Endothelial cell of umbilical vein (primary cell): ENCODE results near the gene PAN3. TPM values are rescaled to one million over a fixed set of nuclear protein-coding genes. Genes with fewer than 3 reads are reported as not detected.

Source experiments
- BruUV-seq: library from RNA; stranded (reverse); fragments of 400-500 nt; replicated peaks from 2 replicates; lab custom pipeline; 2021; lab: Mats Ljungman, UMichigan
- CTCF ChIA-PET: fragments of 300-600, 350-600 bp; sonication (Branson Sonifier 250); formaldehyde crosslinking; loops from one replicate; lab custom pipeline; 2021; ENCODE audit warnings: antibody characterized with exemption, inconsistent platforms; lab: Charles Lee
- POLR2A ChIA-PET: fragments of 300-600, 350-600 bp; sonication (Branson Sonifier 250); formaldehyde crosslinking; loops from one replicate; lab custom pipeline; 2021; ENCODE audit warnings: antibody characterized with exemption, inconsistent platforms; lab: Charles Lee
- DNase-seq: peaks from one replicate; pipeline ENCODE4 v3.0.0-alpha.2; 2011; ENCODE audit warnings: low read depth, low spot score
- FAIRE-seq: peaks from 2 replicates; lab custom pipeline; 2011; peaks lifted over from hg19 to GRCh38; lab: Jason Lieb, UNC
- H2AFZ ChIP-seq: 2 replicates; pipeline ENCODE4 v1.6.0; 2012; ENCODE audit warnings: low read depth, low read length, control low read depth, inconsistent platforms
- H3K27ac ChIP-seq: 2 replicates; pipeline ENCODE4 v1.5.1; 2011; ENCODE audit warnings: low read depth, mild to moderate bottlenecking, control low read depth, low read length, moderate library complexity; ENCODE audit not compliant: insufficient read depth
- H3K27me3 ChIP-seq, 2 experiments: 2 replicates each; pipeline versions ENCODE4 v1.6.0 to v1.6.1; 2011; ENCODE audit warnings: low read length in 2 of 2, mixed read lengths in 1 of 2; ENCODE audit not compliant: control insufficient read depth in 2 of 2, insufficient read depth in 2 of 2
- H3K36me3 ChIP-seq, 2 experiments: 2 replicates in 1 of 2; 3 replicates in 1 of 2; pipeline ENCODE4 v1.5.1; 2011; ENCODE audit warnings: low read length in 2 of 2, mild to moderate bottlenecking in 1 of 2, moderate library complexity in 1 of 2; ENCODE audit not compliant: control insufficient read depth in 2 of 2, insufficient read depth in 2 of 2; ENCODE audit errors: extremely low read depth in 1 of 2
- H3K4me1 ChIP-seq: 3 replicates; pipeline ENCODE4 v1.5.1; 2011; ENCODE audit warnings: mild to moderate bottlenecking, low read length; ENCODE audit not compliant: control insufficient read depth, insufficient read depth; ENCODE audit errors: extremely low read depth
- H3K4me2 ChIP-seq: 2 replicates; pipeline ENCODE4 v1.6.1; 2011; ENCODE audit warnings: low read length, control low read depth, mixed read lengths; ENCODE audit not compliant: insufficient read depth
- H3K4me3 ChIP-seq, 3 experiments: fragments of 200-600 bp in 1 of 3; sonication (generic), shearing (Covaris generic) in 1 of 3; replicated peaks in 1 of 3; 2 replicates each; pipeline ENCODE4 v1.5.1; 2011 to 2016; ENCODE audit warnings: control low read depth in 3 of 3, low read length in 3 of 3, mild to moderate bottlenecking in 2 of 3, inconsistent platforms in 1 of 3, low read depth in 1 of 3, moderate library complexity in 1 of 3; ENCODE audit not compliant: insufficient read depth in 1 of 3
- H3K79me2 ChIP-seq: 2 replicates; pipeline ENCODE4 v1.6.0; 2012; ENCODE audit warnings: low read length, inconsistent platforms; ENCODE audit not compliant: control insufficient read depth, insufficient read depth
- H3K9ac ChIP-seq: replicated peaks from 2 replicates; pipeline ENCODE3; 2011; ENCODE audit warnings: low read length, control low read depth; ENCODE audit not compliant: insufficient read depth; ENCODE audit errors: extremely low read depth
- H3K9me1 ChIP-seq: replicated peaks from 3 replicates; pipeline ENCODE4 v1.6.0; 2011; ENCODE audit warnings: mild to moderate bottlenecking, low read length; ENCODE audit not compliant: control insufficient read depth, insufficient read depth; ENCODE audit errors: extremely low read depth
- H3K9me3 ChIP-seq: replicated peaks from 2 replicates; pipeline ENCODE4 v1.5.1; 2012; ENCODE audit warnings: low read length, inconsistent platforms; ENCODE audit not compliant: control insufficient read depth, insufficient read depth
- H4K20me1 ChIP-seq: replicated peaks from 2 replicates; pipeline ENCODE3; 2011; ENCODE audit warnings: mild to moderate bottlenecking, low read length; ENCODE audit not compliant: control insufficient read depth, insufficient read depth; ENCODE audit errors: extremely low read depth
- CTCF ChIP-seq, 2 donors: IDR thresholded peaks; 1 replicate in 1 of 2; 2 replicates in 1 of 2; pipeline ENCODE4 v1.5.1; 2011; ENCODE audit warnings: low read length in 2 of 2, mild to moderate bottlenecking in 2 of 2, moderate library complexity in 2 of 2, control low read depth in 1 of 2, inconsistent platforms in 1 of 2, low read depth in 1 of 2; ENCODE audit not compliant: insufficient read depth in 1 of 2; ENCODE audit errors: extremely low read depth in 1 of 2
- EZH2 ChIP-seq: IDR thresholded peaks from 2 replicates; pipeline ENCODE4 v1.6.1; 2012; ENCODE audit warnings: borderline replicate concordance, low read depth, mild to moderate bottlenecking, moderate library complexity, low read length, inconsistent platforms; ENCODE audit not compliant: severe bottlenecking
- FOS ChIP-seq: IDR thresholded peaks from 2 replicates; pipeline ENCODE4 v1.6.1; 2011; ENCODE audit warnings: mild to moderate bottlenecking, low read length, moderate library complexity, borderline replicate concordance; ENCODE audit not compliant: insufficient read depth
- GATA2 ChIP-seq: IDR thresholded peaks from 2 replicates; pipeline ENCODE4 v1.7.0; 2011; ENCODE audit warnings: low read depth, mild to moderate bottlenecking, moderate library complexity, mixed read lengths, low read length; ENCODE audit not compliant: insufficient read length, insufficient read depth
- JUN ChIP-seq: IDR thresholded peaks from 2 replicates; pipeline ENCODE4 v1.6.1; 2011; ENCODE audit warnings: borderline replicate concordance, low read depth; ENCODE audit not compliant: insufficient read length, insufficient read depth
- MAX ChIP-seq: IDR thresholded peaks from 2 replicates; pipeline ENCODE4 v1.6.1; 2011; ENCODE audit not compliant: insufficient read depth, insufficient read length
- MYC ChIP-seq: IDR thresholded peaks from one replicate; pipeline ENCODE4 v1.6.1; 2011; ENCODE audit warnings: mild to moderate bottlenecking, low read depth, low read length
- POLR2A ChIP-seq: IDR thresholded peaks from 2 replicates; pipeline ENCODE4 v1.6.1; 2012; ENCODE audit warnings: low read depth, mild to moderate bottlenecking, control low read depth, low read length
- POLR2AphosphoS5 ChIP-seq: IDR thresholded peaks from 2 replicates; pipeline ENCODE4 v1.6.1; 2012; ENCODE audit warnings: low read depth, mild to moderate bottlenecking, control low read depth, low read length, moderate library complexity; ENCODE audit not compliant: insufficient read depth
- dilution Hi-C: fragments of 300-500 bp; cut with MboI; formaldehyde crosslinking; loops from one replicate; pipeline ENCODE4 v1.15.0; 2019; ENCODE audit warnings: low sequenced_read_pairs; ENCODE audit not compliant: extremely low pct_ligation_motif_present
- intact Hi-C: fragments of 100-400 bp; cut with micrococcal nuclease; formaldehyde crosslinking; loops from one replicate; pipeline ENCODE4 v1.10.0; 2022
- polyA plus RNA-seq, 4 experiments: library from polyadenylated mRNA; depleted of rRNA in 3 of 4; stranded (reverse) in 3 of 4; unstranded in 1 of 4; fragments of >200 nt; gene quantifications; 2 replicates each; pipeline versions ENCODE4 v1.2.1 to v1.2.3, GENCODE V29; 2011 to 2012; ENCODE audit warnings: missing spikeins in 1 of 4
- total RNA-seq: library from RNA; stranded (reverse); gene quantifications from 2 replicates; pipeline ENCODE4 v1.2.3, GENCODE V29; 2021

Gene PAN3
- total and polyA plus RNA-seq, 2 donors (not counting 3 experiments of a cell fraction or from before 2014, with no cell fraction given) = 8.5 to 31.9 TPM

- TF ChIP-seq FOS (no peak), MAX (no peak), GATA2 (no peak), EZH2 (no peak), POLR2A (no peak), MYC (no peak), POLR2AphosphoS5 (no peak), JUN (no peak), CTCF (IDR thresholded peaks at IDR 0.05; ENCODE audit: extremely low read depth in 1 of 2, insufficient read depth in 1 of 2, low read depth in 1 of 2, low read length in 2 of 2) (no peak)
- DNase-seq (no peak), FAIRE-seq (no peak)
- Histone ChIP-seq H3K4me2 (no peak overlapping the region), H3K36me3 (no peaks in the 10 kb centered on the region), H3K9me3 (no peaks in the 10 kb centered on the region), H3K27ac (no peak overlapping the region), H3K79me2 (no peaks in the 10 kb centered on the region), H3K9me1 (no peaks in the 10 kb centered on the region), H3K9ac (no peak overlapping the region), H3K4me1 (peaks cover under 1% of the 10 kb centered on the region), H2AFZ (no peak overlapping the region), H4K20me1 (no peaks in the 10 kb centered on the region), H3K4me3 (no peak overlapping the region), H3K27me3 (peaks cover 3 to 11% of the 10 kb centered on the region in 2 experiments)
- no TSS peak for BruUV-seq
- dilution Hi-C loops (no loop called here), intact Hi-C loops (loop anchor here (10.0 kb wide), 1 partner anchor 363 kb away; the partner anchor contains the start of gene FLT1)
- ChIA-PET POLR2A (no interaction called here), CTCF (no interaction called here)
Measured at GRCh38 chr13:28131646-28132045, 6.7 kb upstream of the PAN3 start.
